22Rv1 (cell line): ENCODE measurements around the gene PLXNB2.

Experiments
- ZFX ChIP-seq: fragments of 450-650 bp; IDR thresholded peaks from 2 replicates; pipeline ENCODE4 v1.6.1; 2017; ENCODE audit warnings: antibody characterized with exemption, borderline replicate concordance
- TF ChIP-seq, protein P1 (sequence below): fragments of 450-650 bp; IDR thresholded peaks from 2 replicates; pipeline ENCODE4 v1.5.1; 2017; ENCODE audit warnings: mild to moderate bottlenecking

GRCh38 chr22:50243685-50244419 lies 63.6 kb downstream of the PLXNB2 start:
- TF ChIP-seq, protein P1, sequence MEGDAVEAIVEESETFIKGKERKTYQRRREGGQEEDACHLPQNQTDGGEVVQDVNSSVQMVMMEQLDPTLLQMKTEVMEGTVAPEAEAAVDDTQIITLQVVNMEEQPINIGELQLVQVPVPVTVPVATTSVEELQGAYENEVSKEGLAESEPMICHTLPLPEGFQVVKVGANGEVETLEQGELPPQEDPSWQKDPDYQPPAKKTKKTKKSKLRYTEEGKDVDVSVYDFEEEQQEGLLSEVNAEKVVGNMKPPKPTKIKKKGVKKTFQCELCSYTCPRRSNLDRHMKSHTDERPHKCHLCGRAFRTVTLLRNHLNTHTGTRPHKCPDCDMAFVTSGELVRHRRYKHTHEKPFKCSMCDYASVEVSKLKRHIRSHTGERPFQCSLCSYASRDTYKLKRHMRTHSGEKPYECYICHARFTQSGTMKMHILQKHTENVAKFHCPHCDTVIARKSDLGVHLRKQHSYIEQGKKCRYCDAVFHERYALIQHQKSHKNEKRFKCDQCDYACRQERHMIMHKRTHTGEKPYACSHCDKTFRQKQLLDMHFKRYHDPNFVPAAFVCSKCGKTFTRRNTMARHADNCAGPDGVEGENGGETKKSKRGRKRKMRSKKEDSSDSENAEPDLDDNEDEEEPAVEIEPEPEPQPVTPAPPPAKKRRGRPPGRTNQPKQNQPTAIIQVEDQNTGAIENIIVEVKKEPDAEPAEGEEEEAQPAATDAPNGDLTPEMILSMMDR = no peak
- TF ChIP-seq ZFX = no peak
